HCT116 (cell line): ENCODE results near the gene GALC.

Experiments
- EZH2 ChIP-seq: fragments of 200-600 bp; sonication (generic); IDR thresholded peaks from 2 replicates; pipeline ENCODE4 v1.6.1; 2017; ENCODE audit warnings: antibody characterized with exemption, mixed run types
- EZH2phosphoT487 ChIP-seq: fragments of 200-600 bp; IDR thresholded peaks from 2 replicates; pipeline ENCODE4 v1.6.1; 2018; ENCODE audit warnings: antibody characterized with exemption, borderline replicate concordance
- JUND ChIP-seq: IDR thresholded peaks from 2 replicates; pipeline ENCODE4 v1.6.1; 2012
- POLR2A ChIP-seq: IDR thresholded peaks from 2 replicates; pipeline ENCODE4 v1.7.0; 2011; ENCODE audit warnings: borderline replicate concordance; ENCODE audit not compliant: insufficient read depth, insufficient read length; ENCODE audit errors: extremely low read depth
- RAD21 ChIP-seq: IDR thresholded peaks from 2 replicates; pipeline ENCODE4 v1.6.1; 2012; ENCODE audit warnings: low read depth, mild to moderate bottlenecking
- SIN3A ChIP-seq: IDR thresholded peaks from 2 replicates; pipeline ENCODE4 v1.6.1; 2012; ENCODE audit warnings: low read depth
- SP1 ChIP-seq: IDR thresholded peaks from 2 replicates; pipeline ENCODE4 v1.6.1; 2012; ENCODE audit warnings: low read depth
- TF ChIP-seq, protein P1 (sequence below), 3 experiments: fragments of 200-600 bp in 1 of 3; sonication (generic) in 1 of 3; IDR thresholded peaks in 2 of 3; conservative IDR thresholded peaks in 1 of 3; 2 replicates each; pipeline ENCODE4 v1.5.1; 2012 to 2017; ENCODE audit warnings: low read depth in 2 of 3, low read length in 2 of 3, antibody characterized with exemption in 1 of 3, borderline replicate concordance in 1 of 3, control low read depth in 1 of 3, mild to moderate bottlenecking in 1 of 3, mixed read lengths in 1 of 3, mixed run types in 1 of 3, moderate library complexity in 1 of 3; ENCODE audit not compliant: insufficient read depth in 1 of 3

DNA sequence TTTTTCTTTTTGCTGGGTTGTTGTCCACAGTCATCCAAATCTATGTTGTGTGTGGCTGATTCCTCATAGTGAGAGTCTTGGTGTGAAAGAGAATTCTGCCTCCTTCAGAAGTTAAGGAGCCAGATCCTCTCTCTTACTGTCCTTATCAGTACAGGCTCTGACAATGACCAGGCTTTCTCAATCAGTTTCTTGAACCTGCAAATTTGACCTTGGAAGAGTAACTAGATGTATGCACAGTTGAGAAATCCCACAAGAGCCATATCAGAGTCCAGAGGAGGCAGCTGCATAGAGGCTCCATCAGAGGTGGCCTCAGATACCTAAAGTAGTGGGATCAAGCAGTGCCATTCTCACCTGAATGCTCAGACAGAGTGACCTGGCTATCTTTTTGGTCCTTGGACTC, 5.5 kb upstream of the GALC start:
- TF ChIP-seq RAD21, result no peak
- TF ChIP-seq EZH2phosphoT487, result no peak
- TF ChIP-seq POLR2A, result no peak
- TF ChIP-seq SP1, result no peak
- TF ChIP-seq JUND, result no peak
- no peak for TF ChIP-seq EZH2
- no peak for TF ChIP-seq SIN3A
- TF ChIP-seq, protein P1, sequence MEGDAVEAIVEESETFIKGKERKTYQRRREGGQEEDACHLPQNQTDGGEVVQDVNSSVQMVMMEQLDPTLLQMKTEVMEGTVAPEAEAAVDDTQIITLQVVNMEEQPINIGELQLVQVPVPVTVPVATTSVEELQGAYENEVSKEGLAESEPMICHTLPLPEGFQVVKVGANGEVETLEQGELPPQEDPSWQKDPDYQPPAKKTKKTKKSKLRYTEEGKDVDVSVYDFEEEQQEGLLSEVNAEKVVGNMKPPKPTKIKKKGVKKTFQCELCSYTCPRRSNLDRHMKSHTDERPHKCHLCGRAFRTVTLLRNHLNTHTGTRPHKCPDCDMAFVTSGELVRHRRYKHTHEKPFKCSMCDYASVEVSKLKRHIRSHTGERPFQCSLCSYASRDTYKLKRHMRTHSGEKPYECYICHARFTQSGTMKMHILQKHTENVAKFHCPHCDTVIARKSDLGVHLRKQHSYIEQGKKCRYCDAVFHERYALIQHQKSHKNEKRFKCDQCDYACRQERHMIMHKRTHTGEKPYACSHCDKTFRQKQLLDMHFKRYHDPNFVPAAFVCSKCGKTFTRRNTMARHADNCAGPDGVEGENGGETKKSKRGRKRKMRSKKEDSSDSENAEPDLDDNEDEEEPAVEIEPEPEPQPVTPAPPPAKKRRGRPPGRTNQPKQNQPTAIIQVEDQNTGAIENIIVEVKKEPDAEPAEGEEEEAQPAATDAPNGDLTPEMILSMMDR (IDR thresholded peaks at IDR 0.05 in 2 of 3, conservative IDR thresholded peaks at IDR 0.05 in 1 of 3; ENCODE audit: borderline replicate concordance in 1 of 3, insufficient read depth in 1 of 3, low read depth in 2 of 3, low read length in 2 of 3), result no peak
